Esophagus squamous epithelium (tissue), 5 donors: ENCODE results near the gene RBBP8. TPM values are rescaled to one million over a fixed set of nuclear protein-coding genes. Genes with fewer than 3 reads are reported as not detected.

Experiments used
- DNase-seq: peaks from one replicate; lab custom pipeline; 2025; lab: John Stamatoyannopoulos, UW
- H3K27ac ChIP-seq, 4 donors: fragments of 200-600 bp; sonication (generic); one replicate each; pipeline ENCODE4 v1.5.1; 2016 to 2019; ENCODE audit warnings: mild to moderate bottlenecking in 1 of 4
- H3K27me3 ChIP-seq, 4 donors: fragments of 200-600 bp; sonication (generic); 1 replicate in 3 of 4; 2 replicates in 1 of 4; pipeline versions ENCODE4 v1.5.1 to v1.6.0; 2017 to 2021; ENCODE audit warnings: antibody characterized with exemption in 1 of 4
- H3K36me3 ChIP-seq, 3 donors: fragments of 200-600 bp; sonication (generic); one replicate each; pipeline ENCODE4 v1.5.1; 2016 to 2019
- H3K4me1 ChIP-seq, 3 donors: fragments of 200-600 bp; sonication (generic); one replicate each; pipeline ENCODE4 v1.5.1; 2017 to 2019
- H3K4me3 ChIP-seq, 4 donors: fragments of 200-600 bp; sonication (generic); 1 replicate in 3 of 4; 2 replicates in 1 of 4; pipeline ENCODE4 v1.5.1; 2016 to 2019; ENCODE audit warnings: mild to moderate bottlenecking in 2 of 4, moderate library complexity in 1 of 4
- H3K9me3 ChIP-seq, 3 donors: fragments of 200-600 bp; sonication (generic); one replicate each; pipeline ENCODE4 v1.5.1; 2016 to 2019
- POLR2A ChIP-seq, 4 donors: fragments of 450-650 bp; IDR thresholded peaks; one replicate each; pipeline ENCODE4 v1.6.1; 2017; ENCODE audit warnings: antibody characterized with exemption in 4 of 4, mild to moderate bottlenecking in 4 of 4, moderate library complexity in 3 of 4
- WGBS, 2 donors: methylation state at CpG; one replicate each; pipeline ENCODE4 v1.1.5; 2018; 5-methylcytosine and 5-hydroxymethylcytosine counted together
- intact Hi-C: fragments of 100-400 bp; cut with DNase I; formaldehyde crosslinking; loops from one replicate; pipeline ENCODE4 v1.15.0; 2022
- total RNA-seq, 4 donors: library from RNA; depleted of rRNA; stranded (reverse); fragments of >200 nt; gene quantifications; one replicate each; pipeline ENCODE4 v1.1.0, GENCODE V29; 2016
- TF ChIP-seq, protein P1 (sequence below), 6 experiments: fragments of 450-650 bp in 4 of 6; fragments of 200-600 bp in 2 of 6; sonication (generic) in 2 of 6; IDR thresholded peaks; one replicate each; pipeline ENCODE4 v1.5.1; 2016 to 2019; ENCODE audit warnings: antibody characterized with exemption in 6 of 6, mild to moderate bottlenecking in 4 of 6, moderate library complexity in 4 of 6
- donor health status: DM: yes; HTN: yes; CAD: no.

Gene RBBP8
- total RNA-seq, 4 donors from 2014 or later = 22.3 to 69.8 (median 53.2) TPM

DNA sequence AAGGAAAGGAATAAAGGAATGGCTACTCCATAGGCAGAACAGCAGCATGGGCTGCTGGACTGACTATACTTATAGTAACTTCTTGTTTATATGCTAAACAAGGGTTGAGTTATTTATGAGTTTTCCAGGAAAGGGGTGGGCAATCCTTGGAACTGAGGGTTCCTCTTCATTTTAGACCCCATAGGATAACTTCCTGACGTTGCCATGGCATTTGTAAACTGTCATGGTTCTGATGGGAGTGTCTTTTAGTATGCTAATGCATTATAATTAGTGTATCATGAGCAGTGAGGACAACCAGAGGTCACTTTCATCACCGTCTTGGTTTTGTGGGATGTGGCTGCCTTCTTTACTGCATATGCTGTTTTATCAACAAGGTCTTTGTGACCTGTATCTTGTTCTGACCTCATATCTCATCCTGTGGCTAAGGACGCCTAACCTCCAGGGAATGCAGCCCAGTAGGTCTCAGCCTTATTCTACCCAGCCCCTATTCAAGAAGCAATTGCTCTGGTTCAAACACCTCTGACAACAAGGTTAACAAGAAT, 103.6 kb downstream of the RBBP8 start:
- WGBS, 2 donors = 70 to 79% methylated on average over 3 of the region's 3 CpGs
- TF ChIP-seq, protein P1, sequence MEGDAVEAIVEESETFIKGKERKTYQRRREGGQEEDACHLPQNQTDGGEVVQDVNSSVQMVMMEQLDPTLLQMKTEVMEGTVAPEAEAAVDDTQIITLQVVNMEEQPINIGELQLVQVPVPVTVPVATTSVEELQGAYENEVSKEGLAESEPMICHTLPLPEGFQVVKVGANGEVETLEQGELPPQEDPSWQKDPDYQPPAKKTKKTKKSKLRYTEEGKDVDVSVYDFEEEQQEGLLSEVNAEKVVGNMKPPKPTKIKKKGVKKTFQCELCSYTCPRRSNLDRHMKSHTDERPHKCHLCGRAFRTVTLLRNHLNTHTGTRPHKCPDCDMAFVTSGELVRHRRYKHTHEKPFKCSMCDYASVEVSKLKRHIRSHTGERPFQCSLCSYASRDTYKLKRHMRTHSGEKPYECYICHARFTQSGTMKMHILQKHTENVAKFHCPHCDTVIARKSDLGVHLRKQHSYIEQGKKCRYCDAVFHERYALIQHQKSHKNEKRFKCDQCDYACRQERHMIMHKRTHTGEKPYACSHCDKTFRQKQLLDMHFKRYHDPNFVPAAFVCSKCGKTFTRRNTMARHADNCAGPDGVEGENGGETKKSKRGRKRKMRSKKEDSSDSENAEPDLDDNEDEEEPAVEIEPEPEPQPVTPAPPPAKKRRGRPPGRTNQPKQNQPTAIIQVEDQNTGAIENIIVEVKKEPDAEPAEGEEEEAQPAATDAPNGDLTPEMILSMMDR (IDR thresholded peaks at IDR 0.05) = no peak
- no peak for TF ChIP-seq POLR2A (IDR thresholded peaks at IDR 0.05)

DNA sequence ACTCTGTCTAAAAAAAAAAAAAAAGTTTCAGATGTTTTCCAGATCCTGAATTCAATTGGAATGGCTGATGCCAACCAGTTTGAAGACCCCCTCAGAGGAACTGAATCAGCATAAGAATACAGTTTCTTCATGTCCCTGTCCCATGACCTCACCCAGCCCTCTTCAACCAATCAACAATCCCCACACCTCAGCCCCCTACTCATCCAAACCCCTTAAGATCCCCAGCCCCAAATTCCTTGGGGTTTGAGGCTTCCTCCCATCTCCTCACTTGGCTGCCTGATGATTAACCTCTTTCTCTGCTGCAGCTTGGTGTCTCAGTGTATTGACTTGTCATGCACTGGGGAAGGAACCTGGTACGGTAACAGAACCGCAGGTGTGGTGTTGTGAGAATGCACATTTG, 104.5 kb downstream of the RBBP8 start:
- DNase-seq = no peak
- intact Hi-C loops = no loop called here
- Histone ChIP-seq H3K4me3 (no peak overlapping the region), H3K36me3 (no peaks in the 10 kb centered on the region), H3K27me3 (peaks cover 0 to 6% (median 0%) of the 10 kb centered on the region in 4 donors), H3K9me3 (no peaks in the 10 kb centered on the region), H3K4me1 (peaks cover 0 to 9% (median 3%) of the 10 kb centered on the region in 3 donors), H3K27ac (no peak overlapping the region)
- no peak for TF ChIP-seq POLR2A (IDR thresholded peaks at IDR 0.05)
- TF ChIP-seq, protein P1 (IDR thresholded peaks at IDR 0.05) = no peak
- 84% methylated on average over 2 of the region's 2 CpGs for WGBS, 2 donors

More for the DNA sequence above, 103.6 kb downstream of the RBBP8 start:
- H3K36me3 ChIP-seq = no peaks in the 10 kb centered on the region
- DNase-seq = no peak
- no peak overlapping the region for H3K4me3 ChIP-seq
- H3K27ac ChIP-seq = no peak overlapping the region
- peaks cover 0 to 18% (median 5%) of the 10 kb centered on the region in 3 donors for H3K4me1 ChIP-seq
- intact Hi-C loops = no loop called here
- H3K9me3 ChIP-seq = no peaks in the 10 kb centered on the region
- H3K27me3 ChIP-seq = peaks cover 0 to 4% (median 0%) of the 10 kb centered on the region in 4 donors

DNA sequence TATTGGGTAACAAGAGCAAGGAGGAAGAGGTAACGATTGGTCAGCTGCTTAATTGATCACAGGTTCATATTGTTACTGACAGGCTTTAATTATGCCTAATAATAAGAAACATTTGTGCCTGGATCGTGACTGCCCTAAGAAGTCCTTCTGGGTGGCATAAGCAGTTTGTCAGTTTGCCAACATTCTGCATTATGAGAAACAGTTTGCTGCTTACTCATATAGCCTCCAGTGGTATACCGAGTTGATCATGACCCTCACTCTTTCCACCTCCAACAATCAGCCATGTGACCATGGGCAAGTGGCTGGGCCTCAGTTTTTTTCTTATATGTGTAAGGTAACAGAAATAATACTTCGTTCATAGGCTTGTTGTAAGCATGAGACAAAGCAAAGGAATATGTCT, 105.6 kb downstream of the RBBP8 start:
- TF ChIP-seq, protein P1 (IDR thresholded peaks at IDR 0.05) = no peak
- TF ChIP-seq POLR2A (IDR thresholded peaks at IDR 0.05) = no peak
- intact Hi-C loops = no loop called here
- no peak for DNase-seq
- Histone ChIP-seq H3K4me3 (no peak overlapping the region), H3K27me3 (peaks cover 0 to 6% (median 0%) of the 10 kb centered on the region in 4 donors), H3K9me3 (no peaks in the 10 kb centered on the region), H3K36me3 (no peaks in the 10 kb centered on the region), H3K27ac (no peak overlapping the region), H3K4me1 (no peaks in the 10 kb centered on the region)
- 36 to 46% methylated on average over 4 of the region's 4 CpGs for WGBS, 2 donors

DNA sequence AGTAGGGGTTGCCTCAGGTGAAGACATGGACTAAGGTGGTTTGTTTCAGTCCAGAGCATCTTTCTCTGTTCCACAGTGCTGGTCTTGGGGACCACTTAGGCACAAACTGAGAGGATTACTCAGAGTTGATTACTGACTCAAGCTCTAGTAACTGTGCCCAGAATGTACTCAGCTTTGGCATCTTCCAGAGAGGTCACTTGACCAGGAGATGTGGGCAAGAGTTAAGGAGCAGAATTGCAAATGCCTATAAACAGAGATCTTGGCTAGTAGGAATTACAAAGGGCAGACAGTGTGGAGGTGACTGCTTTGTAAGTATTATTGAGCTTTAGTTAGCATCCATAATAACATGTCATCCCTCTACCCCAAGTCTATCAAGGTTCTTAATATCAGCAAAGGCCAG, 109.0 kb downstream of the RBBP8 start:
- Histone ChIP-seq H3K4me3 (no peak overlapping the region), H3K27ac (no peak overlapping the region), H3K36me3 (no peaks in the 10 kb centered on the region), H3K9me3 (no peaks in the 10 kb centered on the region), H3K4me1 (no peaks in the 10 kb centered on the region), H3K27me3 (peaks cover 0 to 6% (median 0%) of the 10 kb centered on the region in 4 donors)
- intact Hi-C loops = no loop called here
- TF ChIP-seq, protein P1 (IDR thresholded peaks at IDR 0.05) = no peak
- no peak for TF ChIP-seq POLR2A (IDR thresholded peaks at IDR 0.05)
- DNase-seq = no peak

DNA sequence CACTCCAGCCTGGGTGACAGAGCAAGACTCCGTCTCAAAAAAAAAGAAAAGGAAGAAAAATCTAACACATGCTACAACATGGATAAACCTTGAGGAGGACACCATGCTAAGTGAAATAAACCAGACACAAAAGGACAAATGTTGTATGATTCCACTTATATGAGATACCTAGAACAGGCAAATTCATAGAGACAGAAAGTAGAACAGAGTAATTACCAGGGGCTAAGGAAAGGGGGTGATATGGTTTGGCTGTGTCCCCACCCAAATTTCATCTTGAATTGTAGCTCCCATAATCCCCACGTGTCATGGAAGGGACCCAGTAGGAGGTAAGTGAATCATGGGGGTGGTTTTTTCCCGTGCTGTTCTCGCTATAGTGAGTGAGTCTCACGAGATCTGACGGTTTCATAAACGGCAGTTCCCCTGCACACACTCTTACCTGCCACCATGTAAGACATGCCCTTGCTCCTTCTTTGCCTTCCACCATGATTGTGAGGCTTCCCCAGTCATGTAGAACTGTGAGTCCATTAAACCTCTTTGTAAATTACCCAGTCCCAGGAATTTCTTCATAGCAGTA, 110.8 kb downstream of the RBBP8 start:
- intact Hi-C loops = no loop called here
- Histone ChIP-seq H3K27me3 (peaks cover 0 to 6% (median 0%) of the 10 kb centered on the region in 4 donors), H3K27ac (no peak overlapping the region), H3K36me3 (no peaks in the 10 kb centered on the region), H3K9me3 (no peaks in the 10 kb centered on the region), H3K4me3 (no peak overlapping the region), H3K4me1 (no peaks in the 10 kb centered on the region)
- TF ChIP-seq, protein P1 (IDR thresholded peaks at IDR 0.05) = no peak
- TF ChIP-seq POLR2A (IDR thresholded peaks at IDR 0.05) = no peak
- WGBS, 2 donors = 86 to 91% methylated on average over 7 of the region's 7 CpGs
- DNase-seq = no peak
